Vagina (tissue), 2 donors: ENCODE data around the gene INPP5A.

Experiments used
- CTCF ChIP-seq, 3 experiments: fragments of 450-650 bp in 2 of 3; fragments of 200-600 bp in 1 of 3; sonication (generic) in 1 of 3; IDR thresholded peaks; one replicate each; pipeline ENCODE4 v1.5.1; 2017 to 2019; ENCODE audit warnings: antibody characterized with exemption in 3 of 3, mild to moderate bottlenecking in 2 of 3, moderate library complexity in 2 of 3
- POLR2A ChIP-seq, 2 donors: fragments of 450-650 bp; IDR thresholded peaks; one replicate each; pipeline ENCODE4 v1.6.1; 2017; ENCODE audit warnings: antibody characterized with exemption in 2 of 2, mild to moderate bottlenecking in 2 of 2, moderate library complexity in 2 of 2
- POLR2AphosphoS5 ChIP-seq, 2 donors: sonication (generic); formaldehyde crosslinking; IDR thresholded peaks; one replicate each; pipeline ENCODE4 v1.9.0; 2017; ENCODE audit warnings: antibody characterized with exemption in 2 of 2, mild to moderate bottlenecking in 2 of 2, low read depth in 1 of 2; ENCODE audit not compliant: insufficient read depth in 1 of 2

DNA sequence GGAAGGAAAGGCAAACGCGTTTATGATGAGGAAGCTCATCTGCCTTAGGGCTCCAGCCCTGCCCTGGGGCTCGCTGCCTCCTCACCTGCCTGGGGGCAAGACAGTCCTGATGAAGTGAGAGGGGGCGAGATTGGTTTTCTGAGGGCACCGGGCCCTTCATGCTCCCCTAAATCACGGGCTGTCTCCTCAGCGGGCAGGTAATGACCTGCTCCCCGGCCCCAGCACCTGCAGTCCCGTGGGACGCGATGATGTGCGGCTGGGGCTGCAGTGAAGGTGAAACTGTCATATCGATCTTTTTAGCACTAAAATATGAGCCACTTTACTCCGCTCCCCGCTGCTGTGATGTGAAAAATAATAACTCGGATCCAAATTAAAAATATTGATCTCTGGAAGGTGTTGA, 120.2 kb downstream of the INPP5A start:
- TF ChIP-seq CTCF (IDR thresholded peaks at IDR 0.05): no peak
- TF ChIP-seq POLR2AphosphoS5 (IDR thresholded peaks at IDR 0.05; ENCODE audit: insufficient read depth in 1 of 2, low read depth in 1 of 2): no peak
- no peak for TF ChIP-seq POLR2A (IDR thresholded peaks at IDR 0.05)
